Measurements from ENCODE around the gene YARS1. TPM values are rescaled to one million over a fixed set of nuclear protein-coding genes. Genes with fewer than 3 reads are reported as not detected.
A peak's percentile ranks its signal among the peaks of the same experiment; 100 is the strongest.

Gene YARS1
- total RNA-seq (2021; ENCODE audit: unreplicated experiment), result 120 TPM
- 184 TPM for polyA plus RNA-seq (2012; ENCODE audit: insufficient read length)
- percentile 87 among the genes with signal in this experiment for Bru-seq, nascent RNA
- BruChase-seq, experiment 1, labeled RNA remaining after a 2-hour chase, result percentile 88 among the genes with signal in this experiment
- BruChase-seq, experiment 2, labeled RNA remaining after a 6-hour chase, result percentile 91 among the genes with signal in this experiment
- long read RNA-seq, transcript YARS-201 (13 exons, 3,238 nt), result major isoform, 110 of 163 reads
- long read RNA-seq, partial matches to known transcripts, result 23 of 163 reads
- long read RNA-seq, other reads (novel, unspliced or antisense), result 25 of 163 reads

DNA sequence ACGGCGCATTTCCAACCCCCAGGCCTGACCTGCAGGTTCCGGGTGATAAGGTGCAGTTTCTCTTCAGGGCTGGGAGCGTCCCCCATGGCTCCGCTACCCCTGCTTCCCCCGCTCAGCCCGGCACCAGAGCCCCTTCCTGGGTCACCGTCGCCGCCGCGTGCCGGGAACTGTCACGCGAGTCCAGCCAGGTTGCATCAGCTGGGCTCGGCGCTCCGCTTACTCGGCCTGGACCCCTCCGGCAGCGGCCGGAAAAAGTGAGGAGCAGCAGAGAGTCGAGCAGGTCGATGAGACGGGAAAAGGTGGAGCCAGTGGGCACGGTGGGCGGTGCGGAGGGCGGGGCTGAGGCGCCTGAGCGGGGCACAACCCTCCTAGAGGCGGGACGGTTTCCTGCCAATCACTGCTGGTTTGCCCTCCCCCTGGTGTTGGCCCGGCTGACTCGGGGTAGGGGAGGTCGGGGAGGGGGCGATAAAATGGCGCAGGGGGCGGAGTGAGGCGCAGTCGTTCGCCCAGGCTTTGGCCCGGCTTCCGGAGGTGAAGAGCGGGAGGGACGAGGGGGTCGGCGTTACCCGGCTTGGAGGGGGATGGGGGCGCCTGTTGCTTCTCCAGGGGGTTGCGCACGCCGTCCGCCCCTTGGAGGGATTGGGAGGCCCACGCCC, at the start of gene YARS1, which contains the start of gene S100PBP:
Gene YARS1, minus strand, starts transcription at position 200 of the 656 bp plus-strand sequence. Its CDS starts 114 bp downstream, at position 86.
Gene S100PBP, plus strand, starts transcription at position 495 of the 656 bp plus-strand sequence. CDS start 8,447 bp downstream, outside the sequence.
- Histone ChIP-seq H3K27me3 (ENCODE audit: control insufficient read depth, insufficient read depth, low read length) (no peaks in the 10 kb centered on the region), H3K36me3 (ENCODE audit: control insufficient read depth, insufficient read depth, low read length) (peaks cover 4% of the 10 kb centered on the region; the same call in 1 of the 2 replicates), H3K4me3 (ENCODE audit: low read depth in 2 of 2, low read length in 2 of 2) (peak within 1 kb of the TSS; percentile 88 to 95), H3K4me1 (ENCODE audit: control insufficient read depth, insufficient read depth, low read length) (peaks cover 19% of the 10 kb centered on the region), H3K9me3 (ENCODE audit: control insufficient read depth, insufficient read depth, low read depth, low read length) (no peaks in the 10 kb centered on the region), H3K27ac (ENCODE audit: low read length) (peak within 1 kb of the TSS; percentile 98)
- ChIA-PET POLR2A (interaction anchor here (0.6 to 0.7 kb wide), 2 partner anchors 216 to 637 kb away, joined by 4 to 5 read pairs; no protein-coding TSS in a partner anchor), CTCF (no interaction called here)
- TF ChIP-seq, protein P1, sequence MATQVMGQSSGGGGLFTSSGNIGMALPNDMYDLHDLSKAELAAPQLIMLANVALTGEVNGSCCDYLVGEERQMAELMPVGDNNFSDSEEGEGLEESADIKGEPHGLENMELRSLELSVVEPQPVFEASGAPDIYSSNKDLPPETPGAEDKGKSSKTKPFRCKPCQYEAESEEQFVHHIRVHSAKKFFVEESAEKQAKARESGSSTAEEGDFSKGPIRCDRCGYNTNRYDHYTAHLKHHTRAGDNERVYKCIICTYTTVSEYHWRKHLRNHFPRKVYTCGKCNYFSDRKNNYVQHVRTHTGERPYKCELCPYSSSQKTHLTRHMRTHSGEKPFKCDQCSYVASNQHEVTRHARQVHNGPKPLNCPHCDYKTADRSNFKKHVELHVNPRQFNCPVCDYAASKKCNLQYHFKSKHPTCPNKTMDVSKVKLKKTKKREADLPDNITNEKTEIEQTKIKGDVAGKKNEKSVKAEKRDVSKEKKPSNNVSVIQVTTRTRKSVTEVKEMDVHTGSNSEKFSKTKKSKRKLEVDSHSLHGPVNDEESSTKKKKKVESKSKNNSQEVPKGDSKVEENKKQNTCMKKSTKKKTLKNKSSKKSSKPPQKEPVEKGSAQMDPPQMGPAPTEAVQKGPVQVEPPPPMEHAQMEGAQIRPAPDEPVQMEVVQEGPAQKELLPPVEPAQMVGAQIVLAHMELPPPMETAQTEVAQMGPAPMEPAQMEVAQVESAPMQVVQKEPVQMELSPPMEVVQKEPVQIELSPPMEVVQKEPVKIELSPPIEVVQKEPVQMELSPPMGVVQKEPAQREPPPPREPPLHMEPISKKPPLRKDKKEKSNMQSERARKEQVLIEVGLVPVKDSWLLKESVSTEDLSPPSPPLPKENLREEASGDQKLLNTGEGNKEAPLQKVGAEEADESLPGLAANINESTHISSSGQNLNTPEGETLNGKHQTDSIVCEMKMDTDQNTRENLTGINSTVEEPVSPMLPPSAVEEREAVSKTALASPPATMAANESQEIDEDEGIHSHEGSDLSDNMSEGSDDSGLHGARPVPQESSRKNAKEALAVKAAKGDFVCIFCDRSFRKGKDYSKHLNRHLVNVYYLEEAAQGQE (IDR thresholded peaks at IDR 0.05; ENCODE audit: insufficient read depth in 1 of 2, low read depth in 2 of 2, low read length in 1 of 2), result peak in 1 of 2 experiments; percentile 75; a peak in 1 of 4 replicates
- TF ChIP-seq POLR2AphosphoS5 (IDR thresholded peaks at IDR 0.05; ENCODE audit: low read depth, low read length) (peak; percentile 93), SIN3A (IDR thresholded peaks at IDR 0.05; ENCODE audit: borderline replicate concordance, insufficient read depth, low read depth, low read length) (peak; percentile 99), TCF7L2 (IDR thresholded peaks at IDR 0.05; ENCODE audit: low read depth, low read length) (0 out of 2 replicates have a peak, but pooled peaks have one; percentile 45)
- TF ChIP-seq, protein P2, sequence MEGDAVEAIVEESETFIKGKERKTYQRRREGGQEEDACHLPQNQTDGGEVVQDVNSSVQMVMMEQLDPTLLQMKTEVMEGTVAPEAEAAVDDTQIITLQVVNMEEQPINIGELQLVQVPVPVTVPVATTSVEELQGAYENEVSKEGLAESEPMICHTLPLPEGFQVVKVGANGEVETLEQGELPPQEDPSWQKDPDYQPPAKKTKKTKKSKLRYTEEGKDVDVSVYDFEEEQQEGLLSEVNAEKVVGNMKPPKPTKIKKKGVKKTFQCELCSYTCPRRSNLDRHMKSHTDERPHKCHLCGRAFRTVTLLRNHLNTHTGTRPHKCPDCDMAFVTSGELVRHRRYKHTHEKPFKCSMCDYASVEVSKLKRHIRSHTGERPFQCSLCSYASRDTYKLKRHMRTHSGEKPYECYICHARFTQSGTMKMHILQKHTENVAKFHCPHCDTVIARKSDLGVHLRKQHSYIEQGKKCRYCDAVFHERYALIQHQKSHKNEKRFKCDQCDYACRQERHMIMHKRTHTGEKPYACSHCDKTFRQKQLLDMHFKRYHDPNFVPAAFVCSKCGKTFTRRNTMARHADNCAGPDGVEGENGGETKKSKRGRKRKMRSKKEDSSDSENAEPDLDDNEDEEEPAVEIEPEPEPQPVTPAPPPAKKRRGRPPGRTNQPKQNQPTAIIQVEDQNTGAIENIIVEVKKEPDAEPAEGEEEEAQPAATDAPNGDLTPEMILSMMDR (IDR thresholded peaks at IDR 0.05), result no peak
- ATAC-seq, result peak; percentile 96
- intact Hi-C loops (cut with micrococcal nuclease; ENCODE audit: unreplicated experiment), result no loop called here
- peak; percentile 92 for DNase-seq (ENCODE audit: low read depth, low spot score)
- BruUV-seq (replicated peaks), result no TSS peak
- in situ Hi-C loops (cut with HindIII; ENCODE audit: low pct_unique_long_range_greater_than_20kb, low sequenced_read_pairs), result no loop called here

DNA sequence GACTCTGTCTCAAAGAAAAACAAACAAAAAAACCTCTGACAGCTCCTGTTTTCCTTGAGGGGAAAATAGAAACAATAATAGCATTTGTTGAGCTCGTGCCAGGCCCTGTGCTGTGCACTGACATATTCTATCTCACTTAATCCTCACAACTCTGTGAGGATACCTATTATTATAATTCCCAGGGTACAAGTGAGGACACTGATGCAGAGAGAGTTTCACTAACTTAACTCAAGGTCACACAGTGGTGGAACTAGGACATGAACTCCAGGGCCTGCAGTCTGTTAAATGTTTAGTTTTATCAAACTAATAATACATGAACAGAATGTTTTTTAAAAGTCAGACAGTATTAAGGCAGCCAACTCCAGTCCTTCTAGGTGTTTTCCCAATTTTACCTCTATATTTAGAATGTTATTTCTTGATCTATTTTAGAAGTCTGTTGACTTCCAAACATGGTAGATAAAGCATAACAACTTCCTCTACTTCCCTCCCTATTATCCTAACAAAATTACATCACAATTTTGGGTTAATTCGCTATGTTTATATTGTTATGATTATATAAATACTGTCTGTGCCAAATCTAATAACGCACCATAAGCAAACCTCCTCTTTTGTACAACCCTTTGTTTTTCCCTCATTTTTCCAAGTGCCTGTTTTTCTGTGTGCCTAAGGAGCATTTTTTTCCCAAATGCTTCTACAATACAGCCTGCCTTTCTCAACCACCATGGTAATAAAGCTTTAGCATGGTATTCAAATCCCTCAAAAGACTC, 48.7 kb upstream of the YARS1 start:
- ATAC-seq, result no peak
- intact Hi-C loops (cut with micrococcal nuclease; ENCODE audit: unreplicated experiment) (no loop called here), in situ Hi-C loops (cut with HindIII; ENCODE audit: low pct_unique_long_range_greater_than_20kb, low sequenced_read_pairs) (no loop called here)
- no TSS peak for BruUV-seq (replicated peaks)
- CTCF ChIA-PET, result interaction anchor here (0.5 kb wide), 1 partner anchor 15 kb away, joined by 3 read pairs; no protein-coding TSS in a partner anchor
- Histone ChIP-seq H3K4me1 (ENCODE audit: control insufficient read depth, insufficient read depth, low read length) (peaks cover 3% of the 10 kb centered on the region; the same call in 1 of the 2 replicates), H3K27me3 (ENCODE audit: control insufficient read depth, insufficient read depth, low read length) (no peaks in the 10 kb centered on the region), H3K27ac (ENCODE audit: low read length) (no peak overlapping the region), H3K36me3 (ENCODE audit: control insufficient read depth, insufficient read depth, low read length) (peaks cover 2% of the 10 kb centered on the region; the same call in 1 of the 2 replicates), H3K4me3 (ENCODE audit: low read depth in 2 of 2, low read length in 2 of 2) (no peak overlapping the region), H3K9me3 (ENCODE audit: control insufficient read depth, insufficient read depth, low read depth, low read length) (no peaks in the 10 kb centered on the region)
- DNase-seq (ENCODE audit: low read depth, low spot score), result no peak
- TF ChIP-seq TCF7L2 (IDR thresholded peaks at IDR 0.05; ENCODE audit: low read depth, low read length) (no peak), POLR2AphosphoS5 (IDR thresholded peaks at IDR 0.05; ENCODE audit: low read depth, low read length) (no peak), SIN3A (IDR thresholded peaks at IDR 0.05; ENCODE audit: borderline replicate concordance, insufficient read depth, low read depth, low read length) (no peak)
- TF ChIP-seq, protein P1 (IDR thresholded peaks at IDR 0.05; ENCODE audit: insufficient read depth in 1 of 2, low read depth in 2 of 2, low read length in 1 of 2), result no peak
- TF ChIP-seq, protein P2 (IDR thresholded peaks at IDR 0.05), result no peak
- POLR2A ChIA-PET, result no interaction called here
